Stimulated activated CD4-positive, alpha-beta T cell treated with anti-CD3 and anti-CD28 coated beads, Interleukin-4, amount 100 ng/mL, for 4 hours (primary cell): ENCODE results near the gene FRYL.

Source experiments
- DNase-seq, 2 experiments: peaks; one replicate each; pipeline ENCODE4 v3.0.0-alpha.2; 2020

FRYL gene

GRCh38 chr4:48542888-48543287, 237.2 kb downstream of the FRYL start:
- no peak for DNase-seq

GRCh38 chr4:48539597-48539996, 240.5 kb downstream of the FRYL start:
- no peak for DNase-seq

- no peak for DNase-seq
Measured at GRCh38 chr4:48538358-48538757, 241.7 kb downstream of the FRYL start.

- DNase-seq, result no peak
Measured at GRCh38 chr4:48526406-48526805, 253.7 kb downstream of the FRYL start.

- DNase-seq, result no peak
Measured at GRCh38 chr4:48518143-48518542, 261.9 kb downstream of the FRYL start.

GRCh38 chr4:48509543-48509942, 270.5 kb downstream of the FRYL start:
- no peak for DNase-seq

GRCh38 chr4:48506716-48507115, 273.4 kb downstream of the FRYL start:
- DNase-seq, result no peak

GRCh38 chr4:48504352-48504751, 275.7 kb downstream of the FRYL start:
- DNase-seq, result no peak

- no peak for DNase-seq
Measured at GRCh38 chr4:48504026-48504330, 276.1 kb downstream of the FRYL start.

- DNase-seq, result no peak
Measured at GRCh38 chr4:48503233-48504025, 276.6 kb downstream of the FRYL start.

- DNase-seq, result no peak
Measured at GRCh38 chr4:48499551-48500066, 280.5 kb downstream of the FRYL start.

GRCh38 chr4:48498895-48499294, 281.2 kb downstream of the FRYL start:
- DNase-seq, result no peak

GRCh38 chr4:48495941-48496340, 284.1 kb downstream of the FRYL start:
- no peak for DNase-seq

GRCh38 chr4:48493452-48494100, 286.5 kb downstream of the FRYL start:
- no peak for DNase-seq

- DNase-seq, result no peak
Measured at GRCh38 chr4:48491514-48492176, 288.4 kb downstream of the FRYL start.

- DNase-seq, result no peak
Measured at GRCh38 chr4:48490680-48491513, 289.2 kb downstream of the FRYL start.

- DNase-seq, result no peak
Measured at GRCh38 chr4:48490012-48490679, 289.9 kb downstream of the FRYL start, which contains the start of gene ZAR1. ZAR1 (plus strand) TSS chr4:48490252; CDS start chr4:48490292, 40 bp downstream.

- no peak for DNase-seq
Measured at GRCh38 chr4:48489683-48490011, 290.4 kb downstream of the FRYL start.

- DNase-seq, result no peak
Measured at GRCh38 chr4:48484494-48485168, 295.4 kb downstream of the FRYL start.

- no peak for DNase-seq
Measured at GRCh38 chr4:48483777-48484493, 296.1 kb downstream of the FRYL start.
